ENCODE measurements around the gene UBE4B. TPM values are rescaled to one million over a fixed set of nuclear protein-coding genes. Genes with fewer than 3 reads are reported as not detected.
A peak's percentile ranks its signal among the peaks of the same experiment; 100 is the strongest.
"Not testable (repeated sequence)": the region's sequence is repeated elsewhere in the genome, so short reads cannot be mapped to it uniquely, and the experiment has no call there.

Gene UBE4B
- polyA plus RNA-seq, 1 donor from 2014 or later: 9.0 TPM

- Mint-ChIP-seq H3K36me3 (peaks cover 2% of the 10 kb centered on the region), H3K27me3 (no peaks in the 10 kb centered on the region), H3K4me1 (peaks cover 2 to 15% (median 12%) of the 10 kb centered on the region in 3 donors), H3K27ac (no peak overlapping the region), H3K4me3 (no peak overlapping the region), H3K9me3 (no peaks in the 10 kb centered on the region)
Observed at GRCh38 chr1:10054465-10054864, 21.7 kb downstream of the UBE4B start.

GRCh38 chr1:10056599-10056987 is 23.8 kb downstream of the UBE4B start:
- no peak overlapping the region for H3K27ac Mint-ChIP-seq
- H3K4me3 Mint-ChIP-seq: no peak overlapping the region
- no peaks in the 10 kb centered on the region for H3K9me3 Mint-ChIP-seq
- H3K27me3 Mint-ChIP-seq: no peaks in the 10 kb centered on the region
- peaks cover 2% of the 10 kb centered on the region for H3K36me3 Mint-ChIP-seq
- peaks cover 2 to 16% (median 14%) of the 10 kb centered on the region in 3 donors for H3K4me1 Mint-ChIP-seq

GRCh38 chr1:10057343-10057742 is 24.6 kb downstream of the UBE4B start:
- Mint-ChIP-seq H3K4me1 (peaks cover 2 to 16% (median 12%) of the 10 kb centered on the region in 3 donors), H3K27ac (no peak overlapping the region), H3K4me3 (no peak overlapping the region), H3K9me3 (no peaks in the 10 kb centered on the region), H3K27me3 (no peaks in the 10 kb centered on the region), H3K36me3 (peaks cover 2% of the 10 kb centered on the region)

- no peaks in the 10 kb centered on the region for H3K27me3 Mint-ChIP-seq
- H3K9me3 Mint-ChIP-seq: no peaks in the 10 kb centered on the region
- no peak overlapping the region for H3K4me3 Mint-ChIP-seq
- H3K4me1 Mint-ChIP-seq: peaks cover 2 to 16% (median 12%) of the 10 kb centered on the region in 3 donors
- no peak overlapping the region for H3K27ac Mint-ChIP-seq
- peaks cover 2% of the 10 kb centered on the region for H3K36me3 Mint-ChIP-seq
Observed at GRCh38 chr1:10057796-10058195, 25.0 kb downstream of the UBE4B start.

- Mint-ChIP-seq H3K27me3 (no peaks in the 10 kb centered on the region), H3K36me3 (peaks cover 4% of the 10 kb centered on the region), H3K9me3 (no peaks in the 10 kb centered on the region), H3K4me1 (peaks cover 4 to 19% (median 16%) of the 10 kb centered on the region in 3 donors), H3K4me3 (no peak overlapping the region), H3K27ac (no peak overlapping the region)
Observed at GRCh38 chr1:10059342-10059718, 26.6 kb downstream of the UBE4B start.

GRCh38 chr1:10060311-10061100 is 27.7 kb downstream of the UBE4B start:
- Mint-ChIP-seq H3K4me1 (peaks cover 3 to 22% (median 14%) of the 10 kb centered on the region in 3 donors), H3K27ac (no peak overlapping the region), H3K27me3 (no peaks in the 10 kb centered on the region), H3K4me3 (no peak overlapping the region), H3K36me3 (peaks cover 4% of the 10 kb centered on the region), H3K9me3 (no peaks in the 10 kb centered on the region)

- no peak overlapping the region for H3K4me3 Mint-ChIP-seq
- H3K27me3 Mint-ChIP-seq: no peaks in the 10 kb centered on the region
- H3K4me1 Mint-ChIP-seq: peaks cover 6 to 22% (median 12%) of the 10 kb centered on the region in 3 donors
- H3K27ac Mint-ChIP-seq: no peak overlapping the region
- H3K36me3 Mint-ChIP-seq: peaks cover 4% of the 10 kb centered on the region
- no peaks in the 10 kb centered on the region for H3K9me3 Mint-ChIP-seq
Observed at GRCh38 chr1:10061276-10061675, 28.5 kb downstream of the UBE4B start.

GRCh38 chr1:10063878-10064277 is 31.1 kb downstream of the UBE4B start:
- Mint-ChIP-seq H3K27ac (peak overlapping the region in 1 of 3 donors; percentile 80), H3K4me1 (peaks cover 9 to 21% (median 9%) of the 10 kb centered on the region in 3 donors), H3K9me3 (no peaks in the 10 kb centered on the region), H3K27me3 (no peaks in the 10 kb centered on the region), H3K36me3 (peaks cover 6% of the 10 kb centered on the region), H3K4me3 (no peak overlapping the region)

- H3K27ac Mint-ChIP-seq: peak overlapping the region in 1 of 3 donors; percentile 80
- H3K4me3 Mint-ChIP-seq: no peak overlapping the region
- H3K9me3 Mint-ChIP-seq: no peaks in the 10 kb centered on the region
- H3K4me1 Mint-ChIP-seq: peaks cover 9 to 26% (median 11%) of the 10 kb centered on the region in 3 donors
- peaks cover 8% of the 10 kb centered on the region for H3K36me3 Mint-ChIP-seq
- no peaks in the 10 kb centered on the region for H3K27me3 Mint-ChIP-seq
Observed at GRCh38 chr1:10064416-10065343, 31.9 kb downstream of the UBE4B start.

GRCh38 chr1:10065344-10065685 is 32.6 kb downstream of the UBE4B start:
- no peaks in the 10 kb centered on the region for H3K9me3 Mint-ChIP-seq
- H3K4me1 Mint-ChIP-seq: peaks cover 9 to 22% (median 11%) of the 10 kb centered on the region in 3 donors
- H3K4me3 Mint-ChIP-seq: no peak overlapping the region
- no peak overlapping the region for H3K27ac Mint-ChIP-seq
- H3K27me3 Mint-ChIP-seq: no peaks in the 10 kb centered on the region
- peaks cover 8% of the 10 kb centered on the region for H3K36me3 Mint-ChIP-seq

GRCh38 chr1:10065760-10066159 is 33.0 kb downstream of the UBE4B start:
- Mint-ChIP-seq H3K9me3 (no peaks in the 10 kb centered on the region), H3K27me3 (no peaks in the 10 kb centered on the region), H3K27ac (no peak overlapping the region), H3K4me3 (no peak overlapping the region), H3K36me3 (peaks cover 8% of the 10 kb centered on the region), H3K4me1 (peaks cover 9 to 21% (median 11%) of the 10 kb centered on the region in 3 donors)

- Mint-ChIP-seq H3K27ac (peak overlapping the region in 1 of 3 donors; percentile 39), H3K9me3 (no peaks in the 10 kb centered on the region), H3K4me3 (no peak overlapping the region), H3K4me1 (peaks cover 6 to 21% (median 11%) of the 10 kb centered on the region in 3 donors), H3K27me3 (no peaks in the 10 kb centered on the region), H3K36me3 (peaks cover 6% of the 10 kb centered on the region)
Observed at GRCh38 chr1:10068605-10069294, 36.0 kb downstream of the UBE4B start.

- Mint-ChIP-seq H3K27ac (no peak overlapping the region), H3K4me1 (peaks cover 8 to 13% (median 11%) of the 10 kb centered on the region in 3 donors), H3K4me3 (no peak overlapping the region), H3K36me3 (peaks cover 6% of the 10 kb centered on the region), H3K9me3 (no peaks in the 10 kb centered on the region), H3K27me3 (no peaks in the 10 kb centered on the region)
Observed at GRCh38 chr1:10070206-10070605, 37.4 kb downstream of the UBE4B start.

- Mint-ChIP-seq H3K27me3 (no peaks in the 10 kb centered on the region), H3K27ac (no peak overlapping the region), H3K4me3 (no peak overlapping the region), H3K4me1 (peaks cover 5 to 13% (median 10%) of the 10 kb centered on the region in 3 donors), H3K36me3 (peaks cover 6% of the 10 kb centered on the region), H3K9me3 (no peaks in the 10 kb centered on the region)
Observed at GRCh38 chr1:10071640-10072039, 38.9 kb downstream of the UBE4B start.

- H3K36me3 Mint-ChIP-seq, H3K27ac Mint-ChIP-seq, H3K9me3 Mint-ChIP-seq, H3K4me3 Mint-ChIP-seq, H3K27me3 Mint-ChIP-seq: not testable (repeated sequence)
- H3K4me1 Mint-ChIP-seq: peaks cover 2 to 11% (median 7%) of the 10 kb centered on the region in 3 donors
Observed at GRCh38 chr1:10073371-10073770, 40.6 kb downstream of the UBE4B start.
